HG03354 (cell line): ENCODE results near the gene TUBGCP6.
A peak's percentile ranks its signal among the peaks of the same experiment; 100 is the strongest.

Experiments
- ATAC-seq: cut with Tn5 transposase; IDR thresholded peaks from one replicate; pipeline ENCODE4 v1.9.1; 2021; ENCODE audit warnings: mild to moderate bottlenecking; ENCODE audit not compliant: unreplicated experiment, poor library complexity, severe bottlenecking

TUBGCP6 gene

DNA sequence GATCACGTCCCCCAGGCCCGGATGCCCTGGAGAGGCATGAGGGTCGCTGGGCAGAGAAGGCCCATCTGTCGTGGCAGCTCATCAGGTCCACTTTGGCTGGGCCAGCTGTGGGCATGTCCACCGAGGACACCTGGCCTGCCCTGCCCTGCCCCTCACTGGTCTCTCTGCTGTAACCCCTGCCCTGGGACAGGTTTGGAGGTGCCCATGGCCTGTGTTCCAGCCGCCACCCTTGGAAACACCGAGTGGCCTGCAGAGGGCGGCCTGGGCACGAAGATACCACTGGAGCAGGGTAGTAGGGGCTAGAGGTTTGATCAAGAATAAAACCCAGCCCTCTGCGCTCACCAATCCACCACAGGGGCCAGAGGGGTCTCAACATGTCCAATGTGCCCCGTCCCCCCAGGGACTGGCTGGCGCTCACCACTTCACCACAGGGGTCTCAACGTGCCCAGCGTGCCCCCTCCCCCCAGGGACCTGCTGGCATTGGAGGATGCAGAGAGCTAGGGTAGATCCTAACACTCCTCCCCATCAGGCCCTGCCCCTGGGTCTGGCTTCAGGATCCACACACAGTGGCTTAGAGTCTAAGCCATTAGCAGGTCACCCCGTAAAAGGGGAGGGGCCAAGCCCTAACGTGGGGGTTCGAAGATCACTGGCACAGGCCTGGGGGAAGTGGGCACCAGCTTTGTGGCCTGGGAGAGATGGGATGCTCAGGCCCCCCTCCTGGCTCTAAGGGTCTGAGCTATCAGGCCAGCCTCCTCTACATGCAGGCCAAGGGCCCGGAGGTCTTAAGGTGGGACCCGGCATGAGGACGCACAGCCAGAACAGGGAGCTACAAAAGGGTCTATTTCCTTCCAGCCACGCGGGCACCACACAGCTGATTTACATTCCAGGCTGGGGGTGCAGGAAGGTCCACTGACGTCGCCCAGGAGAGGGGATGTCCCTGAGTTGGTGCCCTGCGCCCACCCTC, 7.5 kb upstream of the TUBGCP6 start:
- ATAC-seq = no peak

DNA sequence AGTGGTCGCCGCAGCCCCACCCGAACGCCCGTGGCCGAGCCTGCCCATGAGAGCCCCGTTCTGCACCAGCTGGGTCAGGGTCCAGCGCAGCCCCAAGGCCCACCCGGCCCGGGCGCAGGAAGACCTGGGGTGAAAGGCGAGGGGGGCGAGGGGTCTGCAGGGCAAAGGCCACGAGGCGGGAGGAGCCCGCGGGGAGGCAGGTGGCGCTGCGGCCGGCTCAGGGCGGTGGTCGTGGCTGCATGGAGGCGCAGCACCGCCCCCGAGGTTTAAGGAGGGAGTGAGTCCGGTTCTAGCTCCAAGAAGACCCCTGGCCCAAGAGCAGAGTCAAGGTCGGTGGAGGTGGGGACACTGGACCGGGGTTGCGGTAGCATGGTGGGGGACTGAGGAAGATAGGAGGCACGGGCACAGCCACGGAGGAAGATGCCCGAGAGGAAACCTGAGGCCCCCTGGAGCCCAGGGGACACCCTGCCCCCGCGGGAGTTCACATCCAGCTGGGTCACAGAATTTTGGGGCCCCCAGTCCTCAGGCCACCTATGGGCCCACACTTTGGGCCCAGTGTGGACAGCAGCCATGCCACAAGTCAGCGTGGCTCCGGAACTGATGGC, 6.8 kb upstream of the TUBGCP6 start:
- ATAC-seq = no peak

DNA sequence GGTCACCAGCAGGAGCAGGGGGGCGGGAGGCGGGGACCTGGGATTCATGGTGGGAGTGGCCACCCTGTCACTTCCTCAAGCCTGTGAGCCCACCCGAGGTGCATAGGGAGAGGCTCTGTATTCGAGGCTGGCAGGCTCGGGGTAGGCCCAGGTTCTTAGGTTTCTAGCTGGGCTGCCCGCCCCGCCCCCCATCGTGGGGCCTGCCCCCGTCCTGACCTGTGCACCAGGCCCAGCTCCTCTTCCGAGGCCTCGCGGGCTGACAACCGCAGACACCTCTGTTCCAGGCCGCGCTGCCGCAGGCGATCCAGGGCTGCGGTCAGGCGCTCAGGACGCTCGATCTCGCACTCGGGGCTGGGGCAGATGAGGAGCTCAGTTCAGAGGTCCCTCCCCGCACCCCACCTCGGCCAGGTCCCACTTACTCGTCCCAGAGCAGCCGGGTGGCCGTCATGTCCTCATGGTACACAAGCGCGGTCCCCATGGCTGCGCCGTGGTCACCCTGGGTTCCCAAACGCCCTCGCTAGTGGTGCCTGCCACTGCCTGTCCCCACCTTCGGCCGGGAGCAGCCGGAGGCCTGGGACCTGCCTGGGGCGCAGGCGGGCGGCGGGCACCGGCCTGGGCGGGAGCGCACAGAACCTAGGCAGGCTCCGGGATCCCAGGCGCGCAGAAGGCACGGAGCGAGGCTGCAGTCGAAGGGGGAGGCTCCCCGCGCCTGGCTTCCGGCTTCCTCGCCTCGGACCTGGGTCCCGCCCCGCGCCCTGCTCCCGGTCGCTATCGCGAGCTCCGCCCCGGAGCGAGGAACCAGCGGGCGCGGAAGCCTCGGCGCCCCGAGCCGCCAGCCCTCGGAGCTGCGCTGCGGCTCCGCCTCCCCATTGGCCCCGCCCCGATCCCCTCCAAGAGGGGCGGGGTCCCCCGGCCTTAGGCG, 6.0 kb upstream of the TUBGCP6 start, which contains the start of gene HDAC10:
Gene HDAC10 (minus strand): TSS at position 711 of the 922 bp plus-strand sequence. CDS start 233 bp downstream, at position 478.
- peak; percentile 60 for ATAC-seq

DNA sequence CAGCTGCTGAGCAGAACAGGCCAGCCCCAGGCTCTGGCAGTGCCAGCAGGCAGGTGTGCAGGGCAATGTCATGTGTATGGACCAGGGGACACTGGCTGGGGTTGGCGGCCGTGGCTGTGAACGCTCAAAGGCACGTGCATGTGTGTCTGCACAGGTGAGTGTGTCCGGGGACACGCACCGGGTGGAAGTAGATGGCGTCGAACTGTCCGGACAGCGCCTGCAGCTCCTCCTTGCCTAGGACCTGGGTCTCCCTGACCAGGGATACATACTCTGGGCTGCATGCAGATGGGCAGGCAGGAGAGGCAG, 5.4 kb upstream of the TUBGCP6 start:
- no peak for ATAC-seq

DNA sequence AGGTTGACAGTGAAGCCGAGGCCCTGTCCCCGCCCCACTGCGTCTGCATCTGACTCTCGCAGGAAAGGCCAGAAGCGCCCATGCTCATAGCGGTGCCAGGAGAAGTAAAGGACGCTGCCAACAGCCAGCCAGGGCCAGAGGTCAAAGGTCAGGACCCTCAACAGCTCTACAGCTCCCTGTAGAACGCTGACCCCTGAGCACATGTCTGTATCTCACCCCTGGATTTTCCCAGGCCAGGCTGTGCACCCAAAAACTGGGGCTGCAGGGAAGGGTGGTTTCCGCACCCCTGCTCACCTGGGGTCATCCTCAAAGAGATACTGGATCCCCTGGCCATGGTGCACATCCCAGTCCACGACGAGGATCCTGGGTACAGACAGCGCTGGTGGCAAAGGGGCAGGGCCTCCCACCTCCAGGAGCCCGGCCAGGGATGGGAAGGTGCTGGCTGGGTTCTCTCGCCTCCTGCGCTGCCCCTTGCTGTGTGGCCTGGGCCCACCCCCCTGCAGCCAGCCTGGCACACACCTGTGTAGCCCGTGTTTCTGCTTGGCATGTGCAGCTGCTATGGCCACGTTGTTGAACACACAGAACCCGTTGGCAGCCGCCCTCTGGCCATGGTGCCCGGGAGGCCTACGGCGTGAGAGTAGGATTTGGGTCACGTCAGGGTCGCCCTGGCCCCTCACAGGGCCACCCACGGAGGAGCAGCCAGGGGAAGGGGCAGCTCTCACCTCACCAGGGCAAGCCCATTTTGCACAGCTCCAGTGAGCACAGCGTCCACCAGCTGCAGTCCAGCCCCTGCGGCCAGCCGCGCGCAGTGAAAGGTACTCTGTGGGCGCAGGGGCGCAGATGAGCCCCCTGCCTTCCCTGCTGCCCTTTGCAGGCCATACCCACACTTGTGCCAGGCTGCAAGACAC, 4.8 kb upstream of the TUBGCP6 start:
- ATAC-seq = no peak

DNA sequence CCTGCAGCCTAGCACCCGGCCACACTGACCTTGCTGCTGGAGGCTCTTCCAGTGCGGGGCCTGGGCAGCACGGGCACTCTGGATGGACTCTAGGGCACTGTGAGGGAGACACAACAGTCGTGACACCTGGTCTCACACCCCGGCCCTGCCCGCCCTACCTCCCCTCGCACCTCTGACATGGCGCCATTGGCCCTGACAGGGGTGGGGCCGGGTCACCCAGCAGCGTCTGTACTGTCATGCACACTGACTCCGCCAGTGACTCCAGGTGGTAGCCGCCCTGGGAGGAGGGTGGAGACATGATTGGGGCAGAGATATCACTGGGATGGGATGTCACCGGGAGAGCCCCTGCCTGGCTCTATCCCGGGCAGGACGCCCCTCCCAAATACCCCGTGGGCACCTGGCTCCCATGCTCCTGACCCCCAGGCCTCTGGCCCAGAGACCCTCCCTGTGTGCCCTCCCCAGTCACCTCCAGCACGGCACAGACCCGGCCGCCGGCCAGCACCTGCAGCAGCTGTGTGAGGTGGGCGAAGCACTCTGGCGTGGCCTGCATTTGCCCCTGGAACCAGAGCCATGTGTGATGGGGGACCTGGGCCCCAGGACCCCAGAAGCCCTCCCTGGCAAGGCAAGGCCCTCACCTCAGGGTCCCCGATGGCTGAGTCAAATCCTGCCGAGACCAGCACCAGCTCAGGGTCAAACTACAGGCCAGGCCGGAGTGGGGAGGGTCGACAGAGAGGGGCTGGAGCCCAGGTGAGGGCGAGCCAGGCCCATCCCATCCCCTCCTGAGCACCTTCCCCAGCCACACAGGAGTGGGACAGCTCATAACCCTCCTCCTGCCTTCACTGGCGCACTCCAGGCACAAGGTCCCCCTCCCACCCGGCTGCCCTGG, 3.6 kb upstream of the TUBGCP6 start:
- no peak for ATAC-seq

DNA sequence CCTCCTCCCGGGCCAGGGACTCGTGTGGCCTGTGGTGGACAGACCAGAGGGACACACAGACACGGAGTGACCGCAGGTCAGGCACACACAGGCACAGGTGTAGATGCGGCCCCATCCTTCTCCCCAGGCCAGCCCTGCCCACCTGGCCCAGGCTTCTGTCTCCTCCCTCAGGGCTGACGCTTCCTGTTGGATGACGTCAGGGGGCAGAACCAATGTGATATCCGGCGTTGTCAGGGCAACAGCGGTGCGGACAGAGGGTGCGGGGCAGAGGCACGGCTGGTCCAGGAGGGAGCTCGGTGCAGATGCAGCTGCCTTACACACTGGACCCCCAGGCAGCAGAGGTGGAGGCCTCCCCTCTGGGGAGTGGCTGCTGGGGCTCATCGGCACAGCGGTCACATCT, 2.9 kb upstream of the TUBGCP6 start:
- ATAC-seq = no peak

DNA sequence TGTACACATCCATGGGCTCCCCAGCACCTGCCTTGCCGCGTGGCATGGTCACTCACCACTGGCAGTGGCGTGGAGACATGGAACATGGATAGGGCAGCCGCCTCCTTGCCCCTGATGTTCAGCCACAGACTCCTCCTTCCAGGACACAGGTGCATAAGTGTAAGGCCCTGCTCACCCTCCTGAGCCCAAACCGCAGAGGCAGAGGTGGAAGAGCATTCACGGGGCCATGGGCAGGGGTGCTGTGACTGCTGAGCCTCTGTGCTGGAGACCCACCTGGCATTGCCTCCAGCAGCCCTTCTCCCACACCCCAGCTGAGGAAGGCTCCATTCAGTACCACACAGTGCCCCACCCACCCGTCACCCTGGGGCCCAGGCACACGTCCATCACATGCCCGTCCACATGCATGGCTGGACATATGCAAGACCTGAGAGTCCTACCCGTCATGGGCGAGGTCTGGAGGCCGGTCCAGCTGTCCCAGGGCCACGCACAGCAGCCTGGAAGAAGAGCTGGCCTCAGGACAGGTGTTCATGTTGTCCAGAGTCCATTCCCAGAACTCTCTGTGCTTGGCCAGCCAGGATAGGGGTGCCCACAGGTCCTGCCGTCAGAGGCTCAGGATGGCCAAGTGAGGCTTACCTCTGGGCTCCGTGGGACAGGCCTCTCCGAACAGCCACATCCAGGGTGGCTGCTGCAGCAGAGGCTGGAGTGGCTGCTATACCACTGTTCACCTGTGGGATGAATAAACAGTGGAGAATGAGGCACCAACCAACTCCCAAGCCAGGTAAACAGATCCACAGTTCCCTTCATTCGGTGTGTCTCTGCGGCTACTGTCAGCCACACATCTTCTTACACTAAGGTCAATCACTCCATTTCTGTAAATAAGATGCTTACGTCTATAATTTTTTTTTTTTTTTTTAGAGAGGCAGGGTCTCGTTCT, 1.7 kb upstream of the TUBGCP6 start:
- no peak for ATAC-seq

DNA sequence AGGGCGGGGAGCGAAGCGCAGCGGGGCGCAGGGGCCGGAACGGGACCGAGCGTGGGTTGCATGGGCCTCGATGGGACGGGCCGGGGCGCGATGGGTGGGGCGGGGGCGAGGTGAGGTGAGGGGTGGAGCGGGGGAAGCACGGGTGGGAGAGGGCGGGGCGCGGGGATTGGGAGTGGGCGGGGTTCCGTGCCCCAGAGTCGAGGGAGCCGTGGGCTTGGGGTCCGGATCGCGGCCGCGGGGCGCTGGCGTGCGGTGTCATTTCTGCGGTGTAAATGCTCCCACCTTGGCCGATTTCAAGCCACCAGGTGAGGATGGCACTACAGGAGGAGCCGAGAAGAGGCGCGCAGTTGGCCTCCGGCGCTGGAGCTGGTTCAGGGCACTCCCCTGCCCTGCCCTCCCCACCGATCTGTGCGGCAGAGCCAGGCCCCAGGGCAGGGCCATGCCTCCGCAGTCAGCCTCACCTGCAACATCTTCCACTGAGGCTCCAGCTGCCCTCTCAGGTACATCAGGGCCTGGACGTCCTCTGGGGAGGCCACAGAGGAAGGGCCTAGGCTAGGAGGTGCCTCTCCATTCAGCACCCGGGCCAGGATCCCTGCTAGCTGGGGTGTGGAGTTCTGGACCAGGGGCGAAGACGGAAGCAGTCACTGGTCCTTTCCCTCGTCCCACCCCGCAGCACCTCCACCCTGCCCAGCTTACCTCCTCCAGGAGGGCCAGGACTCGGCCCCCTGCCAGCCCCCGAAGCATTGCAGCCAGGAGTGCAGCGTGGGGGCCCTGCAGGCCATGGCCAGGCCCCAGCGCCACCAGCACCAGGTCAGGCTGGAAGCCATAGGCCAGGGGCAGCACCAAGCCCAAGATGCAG, 620 bp upstream of the TUBGCP6 start:
- no peak for ATAC-seq

DNA sequence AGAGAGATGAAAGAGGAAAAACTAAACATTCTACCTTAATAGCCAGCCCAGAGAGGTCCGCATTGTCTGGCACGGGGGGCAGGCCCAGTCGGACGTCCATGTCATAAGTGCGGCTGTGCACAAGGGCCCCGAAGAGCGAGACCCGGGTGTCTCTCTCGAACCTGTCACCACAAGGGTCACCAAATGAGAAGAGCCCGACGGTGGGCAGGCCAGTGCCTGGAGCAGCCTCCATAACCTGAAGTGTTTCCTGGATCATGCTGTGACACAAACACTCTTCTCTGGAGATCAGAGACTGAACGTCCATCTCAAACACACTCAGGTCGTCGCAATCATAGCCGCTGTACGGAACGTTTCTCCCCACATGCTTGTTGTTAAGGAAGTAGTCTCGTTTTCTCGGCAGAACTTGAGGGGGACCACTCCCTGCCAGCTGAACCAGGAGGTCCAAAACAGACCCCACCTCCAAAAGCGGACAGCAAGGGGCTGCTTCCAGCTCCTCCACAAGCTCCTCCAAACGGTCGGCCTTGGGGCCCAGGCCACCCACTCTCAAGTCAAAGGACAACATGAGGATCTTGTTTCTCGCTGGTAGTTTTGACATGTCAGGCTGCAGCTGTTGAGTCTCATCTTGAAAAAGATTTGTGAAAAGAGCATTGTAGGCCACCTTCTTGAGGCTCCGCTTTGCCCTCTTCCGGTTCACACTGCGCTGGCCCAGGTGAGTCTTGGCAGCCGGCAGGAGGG, 971 bp downstream of the TUBGCP6 start:
- ATAC-seq = no peak

DNA sequence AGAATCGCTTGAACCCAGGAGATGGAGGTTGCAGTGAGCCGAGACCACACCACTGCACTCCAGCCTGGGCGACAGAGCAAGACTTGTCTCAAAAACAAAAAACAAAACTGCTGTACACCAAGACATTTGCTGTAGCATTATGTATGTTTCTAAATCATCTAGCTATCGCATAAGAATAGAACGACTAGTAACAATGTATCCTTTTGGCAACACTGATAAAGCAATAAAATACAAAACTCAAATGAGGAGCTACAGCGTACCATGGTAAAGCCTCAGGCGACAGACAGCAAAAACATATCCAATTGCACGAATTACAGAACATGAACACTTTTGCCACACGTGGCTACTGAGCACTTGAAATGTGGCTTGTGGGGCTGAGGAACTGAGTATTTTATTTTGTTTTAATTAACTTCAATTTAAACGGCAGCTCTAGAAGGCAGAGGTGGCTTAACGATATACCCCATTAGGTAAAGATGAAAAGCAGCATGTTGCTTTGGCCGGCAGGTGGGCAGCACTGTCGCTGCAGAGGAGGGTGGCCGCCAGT, 2.3 kb downstream of the TUBGCP6 start:
- no peak for ATAC-seq

DNA sequence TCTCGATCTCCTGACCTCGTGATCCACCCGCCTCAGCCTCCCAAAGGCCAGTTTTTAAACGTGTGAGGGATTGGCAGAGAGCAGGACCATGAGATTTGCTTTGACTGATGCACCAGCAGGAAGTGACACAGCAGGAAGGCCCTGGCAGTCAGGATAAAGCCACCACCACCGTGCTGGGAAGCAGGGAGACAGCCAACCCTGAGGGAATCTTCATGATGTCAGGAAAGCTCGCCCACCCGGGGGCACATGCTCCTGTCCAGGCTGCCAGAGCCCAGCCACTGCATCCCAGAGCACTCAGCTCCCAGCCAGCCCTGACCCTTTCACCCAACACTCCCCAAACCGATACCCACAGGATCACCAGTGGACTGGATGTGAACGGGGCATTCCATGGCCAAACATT, 6.1 kb downstream of the TUBGCP6 start:
- ATAC-seq = no peak

DNA sequence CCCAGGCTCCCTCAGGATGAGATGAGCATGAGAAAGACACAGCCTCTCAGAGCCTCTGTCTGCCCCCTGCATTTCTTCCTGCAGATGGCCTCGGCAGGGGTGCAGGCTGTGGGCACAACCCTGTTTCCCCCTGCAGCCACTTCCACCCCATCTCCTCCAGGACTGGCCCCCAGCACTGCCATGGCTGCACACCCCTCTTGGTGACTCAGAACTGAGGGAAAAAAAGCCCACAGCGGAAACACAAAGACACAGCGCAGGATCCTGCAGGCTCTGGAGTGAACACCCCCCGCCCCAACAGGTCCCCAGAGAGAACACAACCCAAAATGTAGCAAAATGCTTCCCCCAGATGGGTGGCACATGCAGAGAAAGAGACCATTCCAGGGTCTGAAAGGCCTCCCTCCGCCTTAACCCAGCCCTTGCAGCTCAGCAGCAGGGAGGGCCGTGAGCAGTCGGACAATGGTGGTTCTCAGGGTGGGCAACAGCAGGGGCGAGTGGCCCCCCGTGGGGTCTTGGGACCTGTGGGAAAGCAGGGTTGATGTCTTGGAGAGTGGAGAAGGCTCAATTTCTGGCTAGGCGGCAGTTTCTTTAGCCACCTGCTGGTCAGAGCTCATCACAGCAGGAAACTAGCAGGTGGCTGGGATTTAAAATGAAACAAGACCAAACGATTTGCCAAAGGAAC, 8.0 kb downstream of the TUBGCP6 start:
- ATAC-seq = no peak

DNA sequence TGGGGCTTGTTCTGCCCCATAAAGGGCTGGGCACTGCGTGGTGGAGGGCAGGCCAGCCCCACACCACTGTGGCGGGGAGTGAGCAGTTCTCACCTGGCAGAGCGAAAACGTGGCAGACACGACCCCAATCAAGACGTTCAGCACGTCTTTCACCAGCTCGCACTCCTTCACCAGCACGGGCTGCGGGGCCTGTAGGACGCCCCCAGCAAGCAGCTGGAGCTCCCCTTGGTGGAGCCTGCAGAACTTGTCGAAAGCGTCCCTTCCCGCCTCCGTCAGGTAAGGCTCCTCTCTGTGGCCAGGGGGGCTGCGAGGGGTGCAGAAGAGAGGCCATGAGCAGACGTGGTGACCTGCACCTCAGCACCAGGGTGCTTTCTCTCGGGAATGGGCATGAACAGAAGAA, 11.6 kb downstream of the TUBGCP6 start:
- ATAC-seq = no peak
